22Rv1 (cell line): ENCODE data around the gene FASTKD1.

Experiments used
- CTCF ChIP-seq: fragments of 450-650 bp; IDR thresholded peaks from 2 replicates; pipeline ENCODE4 v1.5.1; 2017; ENCODE audit warnings: mild to moderate bottlenecking
- ZFX ChIP-seq: fragments of 450-650 bp; IDR thresholded peaks from 2 replicates; pipeline ENCODE4 v1.6.1; 2017; ENCODE audit warnings: antibody characterized with exemption, borderline replicate concordance

- no peak for TF ChIP-seq CTCF
- TF ChIP-seq ZFX: no peak
Measured at GRCh38 chr2:169525434-169525833, 48.2 kb downstream of the FASTKD1 start.
